ENCODE results near the gene MTARC2.

- TF ChIP-seq POLR2A (IDR thresholded peaks at IDR 0.05; ENCODE audit: low read depth, low read length), result no peak
- TF ChIP-seq POLR2AphosphoS5 (IDR thresholded peaks at IDR 0.05; ENCODE audit: low read depth, low read length), result no peak
Observed at GRCh38 chr1:220759147-220759546, 11.0 kb downstream of the MTARC2 start.
